ENCODE data around the gene PKDCC.

PKDCC gene

DNA sequence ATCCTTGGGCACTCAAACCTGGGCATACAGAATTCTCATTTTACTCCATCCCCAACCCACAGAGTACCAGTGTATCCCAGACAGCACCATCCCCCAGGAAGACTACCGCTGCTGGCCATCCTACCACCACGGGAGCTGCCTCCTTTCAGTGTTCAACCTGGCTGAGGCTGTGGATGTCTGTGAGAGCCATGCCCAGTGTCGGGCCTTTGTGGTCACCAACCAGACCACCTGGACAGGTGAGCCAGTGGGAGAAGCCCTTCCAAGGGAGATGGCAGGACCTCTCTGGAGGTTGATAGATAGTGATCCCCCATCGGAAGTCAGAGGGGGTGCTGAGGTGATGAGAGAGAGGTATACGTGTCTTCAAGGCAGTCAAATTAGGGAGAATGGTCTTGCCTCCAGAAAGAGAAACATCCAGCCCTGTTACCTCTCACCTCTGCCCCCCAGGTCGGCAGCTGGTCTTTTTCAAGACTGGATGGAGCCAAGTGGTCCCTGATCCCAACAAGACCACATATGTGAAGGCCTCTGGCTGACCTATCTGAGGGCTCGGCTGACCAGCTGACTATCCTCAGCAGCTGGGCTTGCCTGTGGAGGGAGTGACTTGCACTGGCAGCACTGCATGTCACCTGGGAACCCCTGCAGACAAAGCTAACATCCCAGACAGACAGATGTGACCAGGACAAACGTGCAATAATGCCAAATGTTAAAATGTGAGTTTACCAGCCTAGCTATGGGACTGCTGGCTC lies 9.5 kb downstream of the PKDCC start:
- TF ChIP-seq, protein P1, sequence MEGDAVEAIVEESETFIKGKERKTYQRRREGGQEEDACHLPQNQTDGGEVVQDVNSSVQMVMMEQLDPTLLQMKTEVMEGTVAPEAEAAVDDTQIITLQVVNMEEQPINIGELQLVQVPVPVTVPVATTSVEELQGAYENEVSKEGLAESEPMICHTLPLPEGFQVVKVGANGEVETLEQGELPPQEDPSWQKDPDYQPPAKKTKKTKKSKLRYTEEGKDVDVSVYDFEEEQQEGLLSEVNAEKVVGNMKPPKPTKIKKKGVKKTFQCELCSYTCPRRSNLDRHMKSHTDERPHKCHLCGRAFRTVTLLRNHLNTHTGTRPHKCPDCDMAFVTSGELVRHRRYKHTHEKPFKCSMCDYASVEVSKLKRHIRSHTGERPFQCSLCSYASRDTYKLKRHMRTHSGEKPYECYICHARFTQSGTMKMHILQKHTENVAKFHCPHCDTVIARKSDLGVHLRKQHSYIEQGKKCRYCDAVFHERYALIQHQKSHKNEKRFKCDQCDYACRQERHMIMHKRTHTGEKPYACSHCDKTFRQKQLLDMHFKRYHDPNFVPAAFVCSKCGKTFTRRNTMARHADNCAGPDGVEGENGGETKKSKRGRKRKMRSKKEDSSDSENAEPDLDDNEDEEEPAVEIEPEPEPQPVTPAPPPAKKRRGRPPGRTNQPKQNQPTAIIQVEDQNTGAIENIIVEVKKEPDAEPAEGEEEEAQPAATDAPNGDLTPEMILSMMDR (IDR thresholded peaks at IDR 0.05; ENCODE audit: insufficient read depth, low read length, poor library complexity, severe bottlenecking) = no peak
- Histone ChIP-seq H3K27me3 (replicated peaks; ENCODE audit: control insufficient read depth, insufficient read depth, low read length) (peaks cover 1% of the 10 kb centered on the region), H3K4me3 (replicated peaks; ENCODE audit: low read depth, low read length) (no peak overlapping the region), H3K36me3 (ENCODE audit: control insufficient read depth, insufficient read depth, low read length) (no peaks in the 10 kb centered on the region)
- no peak for DNase-seq (ENCODE audit: extremely low read depth, insufficient read length)

DNA sequence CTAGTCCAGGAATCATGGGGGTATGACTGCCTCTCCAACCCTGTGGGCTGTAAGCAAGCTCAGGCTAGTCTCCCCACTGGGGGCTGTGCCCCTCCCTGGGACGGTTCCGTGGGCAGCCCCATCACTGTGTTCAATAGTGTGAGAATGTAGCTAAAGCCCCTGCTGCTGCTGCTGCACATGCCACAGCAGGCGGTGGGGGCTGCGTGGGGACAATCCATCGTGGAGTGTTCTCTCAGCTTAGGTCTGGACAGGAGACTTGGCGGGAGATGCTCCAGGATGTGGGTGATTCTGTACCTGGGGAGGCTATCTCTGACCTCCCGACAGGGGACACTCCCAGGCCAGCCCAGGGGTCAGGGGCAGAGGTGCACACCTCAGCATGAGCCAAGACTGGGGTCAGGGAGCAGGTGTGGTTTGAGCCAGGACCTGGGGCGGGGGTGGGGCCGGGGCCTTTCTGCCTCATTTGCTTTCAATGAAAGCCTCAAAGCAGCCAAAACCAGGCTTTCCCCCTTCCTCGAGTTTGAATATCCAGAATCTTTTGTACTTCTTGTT lies 10.2 kb downstream of the PKDCC start:
- Histone ChIP-seq H3K4me3 (replicated peaks; ENCODE audit: low read depth, low read length) (no peak overlapping the region), H3K27me3 (replicated peaks; ENCODE audit: control insufficient read depth, insufficient read depth, low read length) (peaks cover 1% of the 10 kb centered on the region), H3K36me3 (ENCODE audit: control insufficient read depth, insufficient read depth, low read length) (no peaks in the 10 kb centered on the region)
- DNase-seq (ENCODE audit: extremely low read depth, insufficient read length) = no peak
- TF ChIP-seq, protein P1 (IDR thresholded peaks at IDR 0.05; ENCODE audit: insufficient read depth, low read length, poor library complexity, severe bottlenecking) = no peak

DNA sequence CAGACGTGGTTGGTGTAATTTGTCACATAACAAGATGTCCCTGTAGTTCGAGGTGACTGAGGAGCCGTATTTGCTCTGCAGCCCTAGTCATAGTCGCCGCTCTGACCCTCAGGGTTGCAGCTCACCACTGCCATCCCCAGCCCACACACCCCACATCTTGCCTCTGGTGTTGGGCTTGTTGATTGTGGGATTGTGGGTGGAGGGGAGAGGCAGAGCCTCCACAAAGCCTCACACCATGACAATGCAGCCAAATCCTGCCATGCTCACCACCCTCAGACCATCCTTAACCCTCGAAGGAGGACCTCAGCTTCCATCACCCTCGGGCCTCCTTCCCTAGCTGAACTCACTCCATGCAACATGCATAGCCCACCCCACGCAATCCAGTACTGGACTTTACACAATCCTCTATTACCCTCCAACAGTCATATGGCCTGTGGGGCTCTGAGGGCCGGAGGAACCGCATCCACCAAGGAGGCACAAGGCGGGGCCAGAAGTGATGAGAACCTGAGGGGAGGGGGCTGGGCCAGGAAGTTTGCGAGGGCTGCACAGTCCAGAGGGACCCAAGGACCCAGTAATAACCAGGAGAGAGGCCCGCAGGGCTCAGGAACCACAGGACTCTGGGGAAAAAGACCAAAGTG lies 11.6 kb downstream of the PKDCC start:
- TF ChIP-seq, protein P1 (IDR thresholded peaks at IDR 0.05; ENCODE audit: insufficient read depth, low read length, poor library complexity, severe bottlenecking) = no peak
- no peak for DNase-seq (ENCODE audit: extremely low read depth, insufficient read length)
- no peak overlapping the region for H3K4me3 ChIP-seq (replicated peaks; ENCODE audit: low read depth, low read length)
- H3K36me3 ChIP-seq (ENCODE audit: control insufficient read depth, insufficient read depth, low read length) = no peaks in the 10 kb centered on the region
- peaks cover 1% of the 10 kb centered on the region; the same call in 1 of the 2 replicates for H3K27me3 ChIP-seq (replicated peaks; ENCODE audit: control insufficient read depth, insufficient read depth, low read length)

DNA sequence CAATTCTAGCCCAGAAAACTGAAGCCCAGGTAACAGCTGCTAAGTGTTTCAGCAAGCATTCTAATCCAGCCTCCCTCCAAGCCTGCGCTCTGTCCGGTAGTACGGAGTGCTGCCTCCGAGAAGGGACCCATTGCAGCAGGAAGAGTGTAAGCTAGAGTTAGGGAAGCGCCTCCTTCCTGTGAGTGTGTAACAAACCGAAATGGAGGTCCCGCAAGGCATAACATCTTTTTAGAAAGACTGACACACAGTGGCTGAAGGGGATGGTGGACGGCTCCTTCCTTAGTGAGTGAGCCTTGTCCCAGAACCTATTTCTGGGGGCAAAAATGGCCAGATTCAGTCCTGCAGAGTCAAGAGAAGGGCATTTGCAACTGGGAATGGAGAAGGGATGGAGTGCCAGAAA lies 12.2 kb downstream of the PKDCC start:
- TF ChIP-seq, protein P1 (IDR thresholded peaks at IDR 0.05; ENCODE audit: insufficient read depth, low read length, poor library complexity, severe bottlenecking) = peak; percentile 12
- no peaks in the 10 kb centered on the region for H3K36me3 ChIP-seq (ENCODE audit: control insufficient read depth, insufficient read depth, low read length)
- no peak for DNase-seq (ENCODE audit: extremely low read depth, insufficient read length)

DNA sequence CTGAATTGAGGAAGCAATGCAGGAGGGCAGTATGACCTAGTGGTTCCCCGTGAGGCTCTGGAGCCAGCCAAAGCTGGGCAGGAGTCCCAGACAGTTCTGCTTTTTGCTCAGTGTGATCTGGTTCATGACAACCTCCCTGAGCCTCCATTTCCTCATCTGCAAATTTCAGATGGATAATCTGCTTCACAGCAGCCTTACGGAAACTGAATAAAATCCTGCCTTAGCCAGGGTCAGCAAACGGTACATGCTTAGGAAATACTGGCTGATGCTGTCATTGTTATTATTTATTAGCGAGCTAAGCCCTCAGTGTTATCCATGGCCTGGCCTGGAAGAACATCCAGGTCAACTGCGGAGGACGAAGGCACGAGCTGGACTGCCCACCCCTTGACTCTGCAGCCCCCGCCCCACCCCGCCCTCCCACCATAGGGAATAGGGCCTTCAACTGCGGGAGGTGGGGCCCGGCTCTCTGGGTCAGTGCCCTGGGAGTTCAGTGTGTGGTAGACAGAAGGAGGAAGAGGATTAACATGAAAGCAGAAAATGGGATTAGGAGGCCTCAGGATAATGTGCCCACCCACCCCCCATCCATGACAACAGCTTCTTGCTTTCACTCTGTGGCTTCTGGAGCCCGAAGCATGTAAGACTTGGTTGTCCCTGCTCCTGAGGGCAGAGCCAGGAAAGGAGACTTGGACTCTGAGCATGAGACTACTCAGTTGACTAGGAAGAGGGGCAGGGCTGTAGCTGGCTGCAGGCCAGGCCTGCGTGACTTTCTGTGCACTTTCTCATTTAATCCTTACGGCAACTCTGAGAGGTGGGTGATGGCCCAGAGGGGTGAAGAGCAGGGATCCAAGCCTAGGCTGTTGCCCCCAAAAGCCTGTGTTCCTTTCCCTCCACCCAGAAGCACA lies 13.1 kb downstream of the PKDCC start:
- DNase-seq (ENCODE audit: extremely low read depth, insufficient read length) = no peak
- Histone ChIP-seq H3K27me3 (replicated peaks; ENCODE audit: control insufficient read depth, insufficient read depth, low read length) (peaks cover 1% of the 10 kb centered on the region; the same call in 1 of the 2 replicates), H3K4me3 (replicated peaks; ENCODE audit: low read depth, low read length) (no peak overlapping the region), H3K36me3 (ENCODE audit: control insufficient read depth, insufficient read depth, low read length) (no peaks in the 10 kb centered on the region)
- TF ChIP-seq, protein P1 (IDR thresholded peaks at IDR 0.05; ENCODE audit: insufficient read depth, low read length, poor library complexity, severe bottlenecking) = no peak

More for the DNA sequence above, 12.2 kb downstream of the PKDCC start:
- peaks cover 1% of the 10 kb centered on the region; the same call in 1 of the 2 replicates for H3K27me3 ChIP-seq (replicated peaks; ENCODE audit: control insufficient read depth, insufficient read depth, low read length)
- no peak overlapping the region for H3K4me3 ChIP-seq (replicated peaks; ENCODE audit: low read depth, low read length)
